T-helper 1 cell (primary cell): ENCODE data around the gene SSTR4.
"Not testable (repeated sequence)": the region's sequence is repeated elsewhere in the genome, so short reads cannot be mapped to it uniquely, and the experiment has no call there.

ENCODE experiments used
- DNase-seq, 5 donors: peaks; one replicate each; pipeline ENCODE4 v3.0.0-alpha.2; 2012 to 2020
- total RNA-seq, 4 donors: gene quantifications; one replicate each; lab custom pipeline; 2026; lab: John Stamatoyannopoulos, UW

SSTR4 gene, protein sequence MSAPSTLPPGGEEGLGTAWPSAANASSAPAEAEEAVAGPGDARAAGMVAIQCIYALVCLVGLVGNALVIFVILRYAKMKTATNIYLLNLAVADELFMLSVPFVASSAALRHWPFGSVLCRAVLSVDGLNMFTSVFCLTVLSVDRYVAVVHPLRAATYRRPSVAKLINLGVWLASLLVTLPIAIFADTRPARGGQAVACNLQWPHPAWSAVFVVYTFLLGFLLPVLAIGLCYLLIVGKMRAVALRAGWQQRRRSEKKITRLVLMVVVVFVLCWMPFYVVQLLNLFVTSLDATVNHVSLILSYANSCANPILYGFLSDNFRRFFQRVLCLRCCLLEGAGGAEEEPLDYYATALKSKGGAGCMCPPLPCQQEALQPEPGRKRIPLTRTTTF
- total RNA-seq: 0 reads per million in 4 donors

DNA sequence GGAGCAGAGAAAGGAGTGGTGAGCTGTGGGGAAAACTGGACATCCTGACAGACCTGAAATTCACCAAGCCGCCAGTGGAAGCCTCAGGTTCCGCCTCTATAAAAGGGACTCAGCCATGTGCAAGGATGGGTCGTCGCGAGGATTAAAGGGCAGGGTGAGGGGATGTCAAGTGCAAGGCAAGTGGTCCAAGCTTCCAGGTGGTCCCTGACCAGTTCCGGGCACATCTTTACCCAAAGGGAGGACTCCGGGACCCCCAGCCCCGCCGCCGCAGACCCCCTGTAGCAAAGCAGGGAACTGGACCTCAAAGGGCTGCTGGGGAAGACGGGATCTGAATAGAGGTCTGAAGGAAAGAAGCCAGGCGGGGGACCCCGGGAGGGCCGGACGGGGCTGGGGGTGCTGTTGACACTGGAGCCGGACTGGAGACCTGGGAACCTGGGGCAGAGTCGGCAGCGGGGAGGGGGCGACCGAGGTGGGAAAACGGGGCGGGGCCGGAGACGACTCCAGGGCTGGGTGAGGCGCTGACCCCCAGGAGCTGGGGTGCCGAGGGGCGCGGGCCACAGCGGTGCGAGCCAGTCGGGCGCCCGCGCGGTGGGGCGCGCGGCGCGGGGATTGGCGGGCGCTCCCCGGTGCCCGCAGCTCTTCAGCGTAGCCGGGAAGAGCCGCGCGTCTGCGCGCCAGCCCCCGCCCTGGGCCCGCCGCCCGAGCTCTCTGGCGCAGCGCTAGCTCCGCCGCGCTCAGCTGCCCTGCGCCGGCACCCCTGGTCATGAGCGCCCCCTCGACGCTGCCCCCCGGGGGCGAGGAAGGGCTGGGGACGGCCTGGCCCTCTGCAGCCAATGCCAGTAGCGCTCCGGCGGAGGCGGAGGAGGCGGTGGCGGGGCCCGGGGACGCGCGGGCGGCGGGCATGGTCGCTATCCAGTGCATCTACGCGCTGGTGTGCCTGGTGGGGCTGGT is at the start of gene SSTR4:
Gene SSTR4, plus strand, starts transcription at position 592 of the 951 bp plus-strand sequence. Its CDS starts 172 bp downstream, at position 764.
- no peak for DNase-seq

DNA sequence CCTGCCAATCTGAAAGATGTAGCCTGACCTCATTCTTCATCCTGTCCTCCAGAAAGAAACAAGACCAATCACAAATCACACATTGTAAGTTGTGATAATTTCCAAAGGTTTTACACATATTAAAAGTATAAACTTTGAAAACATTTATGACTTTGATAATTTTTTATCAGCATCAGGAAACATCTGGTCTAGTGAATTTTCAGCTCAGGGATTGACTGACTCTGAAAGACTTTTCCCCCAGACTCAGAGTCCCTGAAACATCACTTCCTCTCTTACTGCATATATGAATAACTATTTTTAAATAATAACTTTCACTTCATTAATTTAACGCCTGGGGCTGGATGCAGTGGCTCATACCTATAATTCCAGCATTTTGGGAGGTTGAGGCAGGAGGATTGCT is 48.5 kb upstream of the SSTR4 start:
- no peak for DNase-seq

DNA sequence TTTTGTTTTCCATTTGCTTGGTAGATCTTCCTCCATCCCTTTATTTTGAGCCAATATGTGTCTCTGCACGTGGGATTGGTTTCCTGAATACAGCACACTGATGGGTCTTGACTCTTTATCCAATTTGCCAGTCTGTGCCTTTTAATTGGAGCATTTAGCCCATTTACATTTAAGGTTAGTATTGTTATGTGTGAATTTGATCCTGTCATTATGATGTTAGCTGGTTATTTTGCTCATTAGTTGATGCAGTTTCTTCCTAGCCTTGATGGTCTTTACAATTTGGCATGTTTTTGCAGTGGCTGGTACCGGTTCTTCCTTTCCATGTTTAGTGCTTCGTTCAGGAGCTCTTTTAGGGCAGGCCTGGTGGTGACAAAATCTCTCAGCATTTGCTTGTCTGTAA is 43.7 kb upstream of the SSTR4 start:
- not testable (repeated sequence) for DNase-seq

DNA sequence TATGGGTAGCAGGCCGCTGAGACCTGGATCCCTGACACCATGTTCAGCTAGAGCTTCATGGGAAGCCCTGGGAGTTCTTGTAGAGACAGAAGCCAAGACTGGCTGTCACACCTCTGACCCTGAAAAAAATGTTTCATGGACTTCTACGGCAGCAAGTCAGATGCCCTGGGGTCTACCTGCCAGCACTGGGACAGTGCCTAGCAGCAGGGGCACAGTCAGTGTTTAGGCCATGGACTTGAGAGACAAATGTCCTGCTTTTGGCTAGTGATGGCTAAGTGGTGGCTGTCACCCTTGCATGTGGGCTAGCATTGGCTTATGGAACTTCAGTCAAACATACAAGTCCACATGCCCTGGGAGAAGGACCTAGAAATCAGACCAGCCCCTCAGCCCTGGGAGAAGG is 41.3 kb upstream of the SSTR4 start:
- DNase-seq: no peak

DNA sequence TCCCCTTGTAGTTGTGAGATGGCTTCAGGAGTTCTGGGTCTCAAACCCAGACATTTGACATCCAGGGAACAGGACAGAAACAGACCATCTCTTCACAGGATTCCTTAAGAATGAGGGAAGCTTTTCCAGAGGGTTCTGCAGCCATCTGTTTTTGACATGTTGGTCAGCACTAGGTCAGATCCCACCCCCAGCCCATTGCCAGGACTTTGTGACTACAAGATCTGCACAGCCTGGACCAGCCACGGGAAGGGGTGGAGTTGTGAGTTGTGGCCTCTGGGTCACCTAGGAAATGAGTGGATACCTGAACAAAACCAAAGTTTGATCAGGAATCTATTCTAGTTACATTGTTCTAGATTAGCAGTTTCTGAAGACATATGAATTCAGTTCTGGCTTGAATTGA is 39.2 kb upstream of the SSTR4 start:
- DNase-seq: no peak

DNA sequence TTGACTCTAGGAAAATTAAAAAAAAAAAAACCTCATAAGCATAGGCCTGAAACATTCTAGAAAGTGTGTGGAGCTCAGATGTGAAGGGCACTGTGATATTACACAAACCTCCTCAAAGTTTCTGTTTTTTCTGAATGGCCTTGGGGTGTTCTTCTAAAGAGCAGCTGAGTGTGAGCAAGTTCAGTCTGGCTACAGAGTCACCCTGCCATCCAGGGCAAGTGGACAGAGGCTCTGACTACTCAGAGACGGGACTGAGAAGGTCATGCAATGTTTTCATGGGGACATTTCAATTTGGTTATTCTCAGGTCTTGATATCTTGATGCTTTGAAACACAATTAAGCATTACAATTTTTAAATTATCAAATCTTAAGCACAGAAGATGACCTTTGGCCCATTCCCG is 36.6 kb upstream of the SSTR4 start:
- no peak for DNase-seq

DNA sequence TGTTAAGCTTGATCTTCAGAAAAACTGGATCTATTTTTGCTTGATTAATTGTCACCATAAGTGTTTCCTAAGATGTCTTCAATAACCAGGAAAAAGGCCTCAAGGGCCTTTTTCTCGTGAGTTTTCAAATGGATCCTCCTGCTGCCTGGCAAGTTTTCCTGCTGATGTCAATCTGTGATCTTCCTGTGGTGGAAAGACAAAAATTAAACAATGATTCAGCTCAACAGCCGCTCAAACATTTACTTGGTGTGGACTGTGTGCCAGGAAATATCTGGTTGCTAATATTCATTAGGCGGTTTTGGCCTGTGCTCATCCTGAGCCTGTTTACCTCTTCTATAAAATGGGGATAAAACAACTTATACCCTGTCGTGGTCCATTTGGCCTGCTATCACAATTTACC is 35.4 kb upstream of the SSTR4 start:
- DNase-seq: no peak

DNA sequence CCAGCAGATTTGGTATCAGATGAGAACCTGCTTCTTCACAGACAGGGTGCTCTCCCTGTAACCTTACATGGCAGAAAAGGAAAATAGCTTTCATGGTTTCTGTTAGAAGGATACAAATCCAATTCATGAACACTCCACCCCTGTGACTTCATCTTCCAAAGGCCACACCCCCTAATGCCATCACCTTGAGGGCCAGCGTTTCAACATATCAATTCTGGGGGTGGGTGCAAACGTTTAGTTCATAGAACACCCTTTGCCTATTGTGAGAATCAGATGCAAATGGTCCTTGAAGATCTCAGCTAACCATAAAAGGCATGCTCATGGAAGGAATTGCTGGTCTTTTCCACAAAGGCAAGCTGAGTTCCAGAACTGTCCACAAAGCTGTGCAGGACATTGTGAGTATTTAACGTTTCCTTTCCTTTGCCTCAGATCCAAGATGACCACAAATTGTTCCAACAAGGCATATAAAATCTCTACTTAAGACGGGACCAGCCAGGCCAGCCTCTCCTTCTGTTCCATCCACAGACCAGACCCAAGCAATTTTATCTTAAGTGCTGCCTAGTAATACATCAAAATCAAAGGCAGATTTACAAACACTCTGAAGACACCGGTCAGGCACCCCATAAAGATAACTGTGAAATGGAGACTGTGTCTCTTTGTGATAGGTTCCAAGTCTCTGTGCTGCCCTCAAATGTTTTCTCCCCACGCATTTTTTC is 34.7 kb upstream of the SSTR4 start:
- no peak for DNase-seq

DNA sequence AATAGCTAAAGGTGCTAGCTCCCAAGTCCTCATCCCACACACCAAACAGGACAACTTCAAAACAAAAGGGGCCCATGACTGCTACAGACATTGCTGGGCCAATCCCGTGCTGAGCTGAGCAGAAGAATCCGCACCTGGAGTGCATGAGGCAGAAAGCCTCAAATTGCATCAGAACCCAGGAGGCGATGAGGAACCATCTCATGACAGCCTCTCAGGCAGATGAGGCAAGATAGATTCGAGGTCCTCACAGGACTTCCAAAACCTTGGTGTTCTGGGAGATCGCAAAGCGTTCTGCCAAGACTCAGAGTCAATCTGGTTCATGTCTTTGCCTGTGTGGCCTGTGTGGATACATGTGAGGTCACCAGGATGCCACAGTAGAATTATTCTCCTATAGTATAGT is 32.8 kb upstream of the SSTR4 start:
- no peak for DNase-seq

DNA sequence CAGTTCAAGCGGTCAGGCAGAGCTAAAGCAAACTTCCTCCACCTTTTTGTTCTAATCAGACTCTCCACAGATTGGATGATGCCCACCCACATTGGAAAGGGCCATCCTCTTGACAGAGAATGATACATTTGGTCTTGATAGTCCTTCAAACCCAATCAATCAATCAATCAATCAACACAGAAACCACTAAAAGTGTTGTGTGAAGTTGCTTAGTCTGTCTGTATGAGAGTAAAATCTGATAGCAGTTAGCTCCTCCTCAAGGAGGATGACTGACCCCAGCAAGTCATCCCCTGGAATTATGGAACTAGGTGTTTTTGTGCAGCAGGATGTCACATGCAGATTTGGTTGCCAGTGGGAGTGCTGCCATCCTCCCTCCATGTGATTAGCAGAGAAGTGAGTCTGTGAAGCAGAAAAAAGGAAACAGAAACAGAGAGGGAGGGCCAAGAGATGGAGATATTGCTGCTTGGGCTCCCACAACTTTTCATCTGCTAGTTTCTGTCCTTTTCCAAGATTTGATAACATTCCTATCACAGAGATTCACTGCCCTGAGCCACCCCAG is 32.0 kb upstream of the SSTR4 start:
- no peak for DNase-seq

DNA sequence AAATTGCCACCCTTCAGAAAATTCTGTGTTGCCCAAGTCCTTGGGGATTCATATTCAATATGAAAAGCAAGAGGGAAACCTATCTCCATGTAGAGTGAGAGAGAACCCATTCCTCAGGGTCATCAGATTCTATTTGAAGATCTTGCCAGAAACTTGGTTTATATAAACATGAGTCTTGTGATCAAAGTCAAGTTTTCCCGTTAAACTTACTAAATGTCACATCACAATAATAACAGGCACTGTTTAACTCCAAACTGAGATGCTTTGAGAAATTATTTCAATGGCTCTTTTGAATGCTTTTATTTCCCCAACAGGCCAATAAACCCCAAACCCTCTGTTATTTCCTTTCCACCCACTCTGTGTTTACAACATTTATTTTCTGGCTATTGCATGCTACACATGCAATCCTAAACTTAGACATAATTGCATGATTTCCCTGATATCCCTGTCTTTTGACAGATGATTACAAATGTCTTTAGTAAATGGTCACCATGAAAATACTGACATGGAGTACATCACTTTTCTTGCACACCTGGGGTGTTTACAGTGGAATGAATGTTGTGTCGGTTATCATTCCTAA is 31.1 kb upstream of the SSTR4 start:
- no peak for DNase-seq

DNA sequence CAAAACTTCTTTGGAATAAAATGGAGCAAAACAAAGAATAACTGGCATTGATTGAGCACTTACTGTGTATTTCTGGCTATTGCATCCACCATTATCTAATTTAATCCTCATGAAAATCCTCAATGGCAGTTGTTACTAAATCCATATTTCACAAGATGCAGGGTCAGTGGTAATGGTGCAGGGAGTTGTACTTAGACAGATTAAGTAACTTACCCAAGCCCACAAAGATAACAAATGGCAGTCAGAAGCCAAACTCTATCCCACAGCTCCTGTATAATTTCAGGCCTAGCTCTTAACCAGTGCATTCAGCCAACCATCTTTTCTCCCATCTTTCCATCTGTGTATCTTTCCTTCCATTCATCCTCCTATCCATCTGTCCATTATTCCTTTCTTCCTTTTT is 29.3 kb upstream of the SSTR4 start:
- DNase-seq: no peak

DNA sequence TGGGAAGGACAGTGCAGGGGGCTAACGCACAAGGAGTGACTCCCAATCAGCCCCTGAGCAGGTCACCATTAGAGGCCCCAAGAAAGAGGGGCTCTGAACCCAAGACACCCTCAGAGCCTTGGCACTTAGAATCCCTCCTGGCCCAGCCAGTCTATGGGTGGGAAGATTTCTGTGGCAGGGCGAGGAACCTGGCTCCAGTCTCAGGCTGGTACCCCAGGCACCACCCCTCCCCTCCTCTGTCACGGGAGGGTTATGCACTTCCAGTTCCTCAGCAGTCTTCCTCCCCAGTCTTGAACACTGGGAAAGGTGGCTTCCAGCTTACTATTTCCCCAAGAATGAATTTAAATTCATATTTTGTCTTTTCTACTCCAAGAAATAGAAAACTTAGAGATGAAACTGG is 27.6 kb upstream of the SSTR4 start:
- DNase-seq: no peak

DNA sequence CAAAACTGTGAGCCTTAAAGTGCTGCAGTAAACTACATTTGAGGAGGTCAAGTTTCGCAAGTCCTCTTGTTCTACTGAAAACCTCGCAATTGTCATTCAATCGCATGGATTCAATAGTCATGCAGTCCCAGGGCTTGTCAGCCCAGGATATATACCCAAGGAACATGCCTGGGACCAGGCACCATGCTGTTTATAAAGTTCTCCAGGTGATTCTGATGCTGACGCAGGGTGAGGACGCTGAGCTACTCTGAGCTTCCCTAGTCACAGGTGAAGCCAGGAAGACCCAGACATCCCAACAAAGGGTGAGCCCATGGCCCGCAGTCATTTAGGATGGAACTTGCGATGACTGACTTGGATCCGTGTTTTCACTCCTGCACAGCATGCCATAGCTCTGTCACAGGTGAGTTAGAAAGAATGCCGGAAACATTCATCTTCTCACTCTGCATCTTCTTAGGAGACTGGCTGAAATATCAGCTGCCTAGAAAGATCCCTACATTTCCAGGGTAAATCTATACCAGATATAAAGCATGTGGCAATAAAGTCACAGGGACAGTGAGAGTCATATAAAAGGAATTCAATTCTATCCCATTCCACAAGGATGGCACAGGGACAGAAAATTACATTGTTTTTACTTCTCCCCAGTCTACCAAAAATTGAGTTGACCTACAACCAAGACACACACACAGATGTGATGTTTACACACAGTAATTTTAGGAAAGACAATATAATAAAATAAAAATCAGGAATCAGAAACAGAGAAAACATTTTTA is 27.0 kb upstream of the SSTR4 start:
- no peak for DNase-seq

DNA sequence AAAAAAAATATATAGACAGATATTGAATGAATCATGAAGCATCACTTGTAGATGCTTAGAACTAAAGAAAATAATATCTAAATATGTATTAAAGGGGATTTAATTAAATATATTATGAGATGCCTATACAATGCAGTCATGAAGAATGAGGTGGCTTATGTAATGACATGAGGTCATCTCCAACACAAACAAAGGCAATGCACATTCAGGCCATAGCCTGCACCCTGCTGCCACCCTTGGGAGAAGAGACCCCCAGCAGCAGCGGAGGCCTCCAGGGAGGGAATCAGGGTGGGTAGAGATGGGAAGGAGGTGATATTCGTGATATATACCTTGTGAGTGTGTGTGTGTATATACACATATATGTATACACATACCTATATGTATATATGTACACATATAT is 26.4 kb upstream of the SSTR4 start:
- DNase-seq: no peak

DNA sequence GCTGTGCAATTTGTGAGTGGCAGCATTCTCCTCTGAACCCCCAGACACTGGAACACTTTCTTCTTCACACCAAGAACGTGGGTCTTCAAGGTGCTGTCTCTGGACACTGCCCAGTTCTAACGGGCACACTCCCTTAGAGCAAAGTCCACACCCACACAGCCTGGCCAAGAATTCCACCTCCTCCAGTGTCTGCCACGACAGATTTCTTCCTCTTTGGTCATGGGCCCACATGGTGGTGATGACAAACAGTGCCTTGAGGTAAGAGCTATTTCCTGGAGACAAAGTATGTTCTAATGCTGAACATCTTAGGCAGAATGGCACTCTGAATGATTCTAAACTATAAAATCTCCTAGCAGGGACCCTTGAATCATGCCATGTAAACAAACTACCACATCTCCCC is 25.5 kb upstream of the SSTR4 start:
- DNase-seq: no peak

DNA sequence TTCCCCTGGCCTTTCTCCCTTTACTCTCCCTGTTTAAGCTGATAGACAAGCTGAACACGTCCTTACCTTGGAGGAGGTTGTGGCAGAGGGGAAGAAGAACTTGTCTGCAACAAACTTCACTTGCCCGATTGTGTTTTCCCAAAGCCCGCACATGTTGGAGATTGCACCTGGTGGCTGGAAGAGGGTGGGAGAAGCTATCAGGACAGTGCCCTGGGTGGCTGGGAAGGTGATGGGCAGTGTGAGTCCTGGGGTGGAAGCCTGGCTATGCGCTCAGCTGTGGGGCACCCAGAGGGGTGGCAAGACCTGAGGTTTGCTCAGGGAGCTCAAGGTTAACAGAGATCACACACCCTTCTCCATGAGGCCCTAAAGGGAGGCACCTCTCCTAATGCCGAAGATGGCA is 25.0 kb upstream of the SSTR4 start:
- no peak for DNase-seq

DNA sequence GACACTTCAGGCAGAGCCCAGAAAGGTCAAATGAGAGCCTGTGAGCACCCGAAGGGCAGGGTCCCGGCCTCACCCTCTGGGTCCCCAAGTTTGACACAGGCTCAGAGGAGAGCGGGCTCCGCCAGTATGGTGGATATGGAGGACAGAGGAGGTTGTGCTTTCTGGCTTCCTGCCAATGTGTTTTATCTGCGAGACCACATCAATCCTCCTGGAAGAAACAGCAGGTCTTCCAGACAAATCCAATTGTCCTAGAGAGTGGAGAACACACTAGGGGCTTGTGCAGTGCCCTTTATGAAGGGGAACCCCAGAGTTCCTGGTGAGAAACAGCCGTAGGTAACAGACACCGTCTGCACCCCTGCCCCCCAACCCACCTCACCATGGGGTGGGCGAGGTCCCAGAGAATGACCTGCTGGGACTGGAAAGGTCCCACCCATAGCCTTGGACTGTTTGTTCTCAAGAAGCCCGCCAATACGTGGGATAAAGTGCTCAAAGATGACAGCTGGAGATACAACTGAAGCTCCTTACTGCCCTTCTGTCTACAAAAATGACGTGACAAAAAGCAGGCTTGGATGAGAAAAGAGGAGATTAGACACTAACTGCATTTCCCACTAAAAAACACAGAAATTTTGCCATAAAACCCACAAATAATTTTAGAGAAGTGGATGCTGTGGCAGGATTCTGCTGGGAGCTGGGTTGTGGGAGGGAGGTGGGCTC is 23.9 kb upstream of the SSTR4 start:
- no peak for DNase-seq

DNA sequence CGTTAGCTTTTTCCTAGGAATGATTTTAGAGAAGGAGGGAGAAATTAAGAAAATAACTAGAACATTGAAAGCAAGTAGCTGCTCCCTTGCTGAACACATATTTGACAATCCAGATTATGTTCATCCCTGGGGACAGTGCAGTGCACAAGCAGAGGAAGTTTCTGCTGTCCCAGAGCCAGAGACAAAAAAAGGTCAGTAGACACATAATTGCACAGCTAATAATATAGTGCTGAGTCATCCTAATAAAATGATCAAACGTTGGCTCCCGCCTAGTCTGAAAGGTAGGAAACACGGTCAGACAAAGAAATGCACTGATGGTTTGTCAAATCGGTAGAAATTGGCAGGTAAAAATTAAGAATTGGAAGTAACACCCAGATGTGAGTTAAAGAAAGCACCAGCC is 21.7 kb upstream of the SSTR4 start:
- no peak for DNase-seq

DNA sequence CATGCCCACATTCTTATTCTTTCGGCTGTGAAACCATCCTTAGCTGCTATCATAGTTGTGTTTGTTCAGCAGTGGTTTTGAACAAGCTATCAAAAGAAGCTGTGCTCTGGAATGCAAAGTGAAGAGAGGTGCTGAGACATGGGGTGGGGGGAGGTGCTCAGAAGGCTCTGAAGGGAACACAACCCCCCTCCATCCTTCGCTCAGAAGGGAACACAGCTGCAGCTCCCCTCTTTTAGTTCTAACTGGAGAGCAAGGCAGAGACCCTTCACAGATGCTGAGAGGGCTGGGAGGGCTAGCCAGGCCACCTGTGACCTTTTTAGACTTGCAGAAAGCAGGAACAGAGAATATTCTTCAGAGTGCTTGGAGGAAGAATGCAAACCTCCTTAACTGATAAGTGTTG is 17.6 kb upstream of the SSTR4 start:
- DNase-seq: no peak

DNA sequence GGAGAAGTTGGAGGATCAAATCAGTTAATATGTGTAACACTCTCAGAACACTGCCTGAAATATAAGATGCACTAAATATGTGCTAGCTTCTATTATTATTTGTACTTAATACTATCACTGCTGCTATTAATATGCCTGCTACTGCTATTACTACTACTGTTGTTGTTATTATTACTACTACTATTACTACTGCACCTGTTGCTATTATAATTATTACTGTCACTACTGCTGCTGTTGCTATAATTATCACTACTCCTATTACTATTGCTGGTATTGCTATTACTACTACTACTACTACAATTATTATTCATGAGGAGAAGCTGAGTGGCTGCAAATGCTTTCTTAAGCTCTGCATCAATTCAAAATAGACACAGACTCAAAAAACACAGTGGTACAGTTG is 16.7 kb upstream of the SSTR4 start:
- no peak for DNase-seq
